Posterior cingulate gyrus (tissue), 11 donors: ENCODE results near the gene EYA2.
"Not testable (repeated sequence)": the region's sequence is repeated elsewhere in the genome, so short reads cannot be mapped to it uniquely, and the experiment has no call there.

Experiments
- DNase-seq, 10 donors: peaks; one replicate each; pipeline versions ENCODE4 v3.0.0 to v3.0.0-alpha.2; 2020 to 2021; ENCODE audit warnings: mixed read lengths in 3 of 10
- intact Hi-C: fragments of 100-400 bp; cut with DNase I; formaldehyde crosslinking; loops from one replicate; pipeline ENCODE4 v1.15.1; 2023

The EYA2 gene

DNA sequence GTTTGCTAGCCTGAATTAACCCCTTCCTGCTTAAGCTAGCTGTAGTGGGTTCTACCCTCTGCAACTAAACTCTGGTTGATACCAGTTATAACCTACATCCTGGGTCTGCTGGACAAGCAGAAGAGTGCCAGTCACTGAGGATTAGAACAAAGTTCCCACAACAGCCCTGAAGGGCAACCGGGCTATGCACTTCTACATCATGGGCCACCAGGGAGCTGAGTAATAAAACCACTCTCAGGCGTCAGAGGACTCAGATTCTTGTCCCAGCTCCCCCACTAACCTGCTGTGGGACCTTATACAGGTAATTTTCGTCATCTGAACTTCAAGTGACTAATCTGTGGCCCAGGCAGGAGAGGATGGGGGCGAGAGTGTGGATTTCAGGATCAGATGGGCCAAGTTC is 56.8 kb downstream of the EYA2 start:
- DNase-seq = no peak

DNA sequence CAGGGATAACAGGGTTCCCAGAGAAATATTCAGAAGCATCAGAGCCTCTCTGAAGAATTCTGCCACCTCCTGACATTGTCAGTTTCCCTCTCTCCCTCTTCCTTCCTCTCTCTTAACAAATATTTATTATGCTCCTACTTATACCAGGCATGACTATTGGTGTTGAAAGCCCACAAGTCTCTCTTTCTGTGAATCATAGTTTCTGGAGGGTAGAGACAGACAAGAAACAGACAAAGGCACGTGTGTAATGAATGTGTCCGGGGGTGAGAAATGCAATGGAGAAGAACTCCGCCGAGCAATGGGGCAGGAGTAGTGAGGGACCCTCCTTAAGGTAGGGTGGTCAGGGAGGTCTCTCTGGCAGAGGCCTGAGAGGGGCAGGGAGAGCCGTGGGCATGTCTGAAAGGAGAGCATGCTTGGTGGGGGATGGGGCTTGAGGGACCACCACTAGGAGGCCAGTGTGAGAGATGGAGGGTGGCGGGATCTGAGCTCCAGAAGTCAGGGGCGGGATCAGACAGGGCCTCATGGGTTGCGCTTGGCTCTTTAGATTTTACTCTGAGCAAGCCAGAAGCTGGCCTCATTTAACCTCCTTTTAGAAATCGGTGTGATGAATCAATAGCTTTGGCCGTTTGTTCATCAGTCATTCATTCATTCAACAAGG is 57.3 kb downstream of the EYA2 start:
- DNase-seq = peak in 1 of 10 donors; percentile 45
- intact Hi-C loops = no loop called here

More for the DNA sequence above, 56.8 kb downstream of the EYA2 start:
- intact Hi-C loops = no loop called here

DNA sequence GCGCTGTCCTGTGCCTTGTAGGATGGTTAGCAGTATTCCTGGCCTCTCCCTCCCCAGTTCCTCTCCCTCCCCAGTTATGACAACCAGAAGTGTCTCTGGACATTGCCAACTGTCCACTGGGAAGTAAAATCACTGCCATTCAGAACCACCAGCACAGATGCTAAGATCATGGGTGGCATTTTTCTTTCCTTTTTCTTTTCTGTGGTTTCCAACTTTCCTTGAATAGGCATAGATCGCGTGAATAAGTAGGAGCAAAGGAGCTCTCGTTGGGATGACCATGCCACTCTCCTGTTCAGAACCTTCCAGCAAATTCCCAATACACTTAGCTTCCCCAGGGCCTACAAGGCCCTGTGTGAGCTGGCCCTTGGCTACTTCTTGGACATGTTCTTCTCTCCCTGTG is 59.0 kb downstream of the EYA2 start:
- no peak for DNase-seq
- intact Hi-C loops = no loop called here

DNA sequence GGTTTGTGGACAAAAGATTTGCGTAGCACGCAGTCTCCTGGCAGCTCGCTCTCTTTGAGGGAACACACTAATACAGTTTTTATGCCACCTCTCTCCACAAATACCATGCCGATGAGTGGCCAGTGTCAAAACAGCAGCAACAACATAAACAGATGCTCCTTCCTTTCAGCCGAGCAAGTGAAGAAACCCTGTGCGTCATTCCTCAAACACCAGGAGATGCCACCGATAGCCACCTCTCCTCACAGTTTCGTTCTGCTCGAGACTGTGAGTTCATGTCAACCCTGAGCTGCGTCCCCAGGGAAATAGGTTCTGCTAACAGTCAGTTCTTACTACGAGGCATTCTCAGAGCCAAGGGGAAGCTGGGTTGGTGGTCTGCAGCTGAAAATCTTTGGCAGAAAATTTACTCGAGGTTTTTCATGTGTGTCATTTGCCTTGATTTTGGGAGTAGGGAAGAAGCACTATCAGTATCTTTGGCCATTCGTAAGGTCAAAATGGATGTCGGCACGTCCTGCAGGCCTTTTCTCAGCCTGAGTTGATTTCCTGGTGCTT is 59.9 kb downstream of the EYA2 start:
- intact Hi-C loops = no loop called here
- DNase-seq = no peak

DNA sequence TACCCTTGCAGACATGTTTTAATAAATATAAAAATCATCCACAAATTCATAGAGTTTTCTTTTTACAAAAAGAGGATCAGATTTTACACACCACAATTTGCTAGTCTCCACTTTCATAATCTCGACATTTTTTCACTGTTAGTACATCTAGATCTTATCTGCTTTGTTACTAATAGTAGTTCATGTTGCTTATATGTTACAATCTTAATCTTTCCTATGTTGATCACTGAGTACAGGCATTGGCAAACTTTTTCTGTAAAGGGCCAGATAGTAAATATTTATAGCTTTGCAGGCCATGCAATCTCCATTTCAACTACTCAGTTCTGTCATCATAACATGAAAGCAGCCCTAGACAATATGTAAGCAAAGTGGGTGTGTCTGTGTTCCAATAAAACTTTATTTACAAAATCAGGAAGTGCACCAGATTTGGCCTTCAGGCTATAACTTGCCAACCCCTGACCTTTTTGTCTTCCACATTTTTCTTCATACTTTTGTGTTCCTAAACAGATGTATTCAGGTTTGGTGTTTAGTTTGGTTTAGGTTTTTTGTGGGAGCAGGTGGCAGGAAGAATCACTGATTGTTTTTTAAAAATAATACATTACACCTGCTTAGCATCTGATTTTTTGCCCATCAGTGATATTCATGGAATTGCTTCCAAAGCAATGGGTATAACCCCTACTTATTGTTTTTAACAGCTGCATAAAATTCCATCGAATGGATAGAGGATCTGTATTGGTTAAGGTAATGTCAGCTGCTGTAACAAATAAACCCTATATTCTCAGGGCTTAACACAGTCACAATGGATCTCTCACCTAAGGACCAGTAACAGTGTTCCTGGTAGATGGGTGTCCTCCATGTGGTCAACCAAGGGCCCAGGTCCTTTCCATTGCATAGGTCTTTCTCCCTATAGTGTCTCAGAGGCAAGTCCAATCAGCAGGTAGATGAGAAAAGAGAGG is 61.2 kb downstream of the EYA2 start:
- intact Hi-C loops = no loop called here

DNA sequence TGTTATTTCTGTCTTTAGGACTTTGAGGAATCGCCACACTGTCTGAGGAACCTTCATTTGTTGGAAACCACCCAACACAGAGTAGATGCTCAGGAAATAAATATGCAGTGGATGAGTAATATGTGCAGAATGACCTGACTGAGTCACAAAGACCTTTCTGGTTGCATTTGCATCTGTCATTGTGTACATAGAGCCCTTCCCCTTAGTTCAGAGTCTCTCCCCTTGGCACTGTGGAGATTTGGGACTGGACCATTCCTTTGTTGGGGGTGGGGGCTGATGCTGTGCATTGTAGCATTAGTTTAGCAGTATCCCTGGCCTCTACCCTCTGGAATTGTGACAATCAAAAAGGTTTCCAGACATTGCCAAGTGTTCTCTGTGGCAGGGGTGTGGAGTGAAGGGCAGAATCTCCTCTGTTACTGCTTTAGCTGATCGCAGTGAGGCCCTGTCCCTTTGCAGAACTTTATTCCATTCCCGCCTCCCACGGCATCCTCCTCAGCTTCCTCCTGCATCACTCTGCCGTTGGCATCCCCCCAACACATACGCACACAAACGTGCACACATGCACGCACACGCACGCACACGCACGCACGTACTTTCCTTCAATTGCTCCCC is 64.5 kb downstream of the EYA2 start:
- intact Hi-C loops = no loop called here
- DNase-seq = no peak

More for the DNA sequence above, 61.2 kb downstream of the EYA2 start:
- no peak for DNase-seq

DNA sequence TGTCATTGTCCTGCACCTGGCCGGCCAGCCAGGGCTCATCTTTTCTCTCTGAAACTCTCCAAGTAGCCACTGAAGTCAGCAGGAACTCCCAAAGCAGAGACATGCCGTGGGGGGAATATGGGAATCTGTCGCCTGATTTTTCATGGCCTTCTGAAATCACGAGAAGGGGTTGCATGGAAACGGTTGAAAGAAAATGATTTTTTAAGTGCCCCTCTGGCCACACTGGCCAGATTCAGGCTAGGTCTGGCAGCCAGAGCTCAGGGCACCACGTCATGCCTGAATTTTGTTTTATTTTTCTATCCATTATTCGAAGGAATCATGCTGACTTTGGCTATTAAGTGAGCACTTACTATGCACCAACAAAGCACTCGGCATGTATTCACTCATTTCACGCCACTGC is 65.2 kb downstream of the EYA2 start:
- intact Hi-C loops = no loop called here

DNA sequence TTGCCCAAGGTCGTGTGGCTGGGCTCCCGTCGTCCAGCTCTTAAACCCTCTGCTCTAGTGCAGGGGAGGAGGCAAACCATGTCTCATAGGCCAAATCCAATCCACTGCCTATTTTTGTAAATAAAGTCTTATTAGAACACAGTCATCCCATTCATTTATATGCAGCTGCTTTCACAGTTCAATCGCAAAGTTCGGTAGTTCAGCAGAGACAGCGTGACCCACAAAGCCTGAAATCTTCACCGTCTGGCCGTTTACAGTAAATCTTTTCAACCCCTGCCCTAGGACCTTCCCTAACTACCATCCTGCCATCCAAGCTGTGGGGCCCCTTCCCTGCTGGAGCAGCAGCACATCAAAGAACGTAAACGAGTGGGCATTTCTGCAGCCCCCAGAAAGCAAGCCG is 65.9 kb downstream of the EYA2 start:
- no peak for DNase-seq
- intact Hi-C loops = no loop called here

More for the DNA sequence above, 65.2 kb downstream of the EYA2 start:
- no peak for DNase-seq

DNA sequence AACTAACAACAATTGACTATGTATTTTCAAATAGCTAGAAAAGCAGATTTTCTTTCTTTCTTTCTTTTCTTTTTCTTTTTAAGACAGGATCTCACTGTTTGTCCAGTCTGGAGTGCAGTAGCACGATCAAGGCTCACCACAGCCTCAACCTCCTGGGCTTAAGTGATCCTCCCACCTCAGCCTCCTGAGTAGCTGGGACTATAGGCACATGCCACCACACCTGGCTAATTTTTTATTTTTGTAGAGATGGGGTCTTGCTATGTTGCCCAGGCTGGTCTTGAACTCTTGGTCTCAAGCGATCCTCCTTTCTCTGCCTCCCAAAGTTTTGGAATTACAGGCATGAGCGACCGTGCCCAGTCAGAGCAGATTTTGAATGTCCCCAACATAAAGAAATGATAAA is 67.3 kb downstream of the EYA2 start:
- intact Hi-C loops, DNase-seq: not testable (repeated sequence)

DNA sequence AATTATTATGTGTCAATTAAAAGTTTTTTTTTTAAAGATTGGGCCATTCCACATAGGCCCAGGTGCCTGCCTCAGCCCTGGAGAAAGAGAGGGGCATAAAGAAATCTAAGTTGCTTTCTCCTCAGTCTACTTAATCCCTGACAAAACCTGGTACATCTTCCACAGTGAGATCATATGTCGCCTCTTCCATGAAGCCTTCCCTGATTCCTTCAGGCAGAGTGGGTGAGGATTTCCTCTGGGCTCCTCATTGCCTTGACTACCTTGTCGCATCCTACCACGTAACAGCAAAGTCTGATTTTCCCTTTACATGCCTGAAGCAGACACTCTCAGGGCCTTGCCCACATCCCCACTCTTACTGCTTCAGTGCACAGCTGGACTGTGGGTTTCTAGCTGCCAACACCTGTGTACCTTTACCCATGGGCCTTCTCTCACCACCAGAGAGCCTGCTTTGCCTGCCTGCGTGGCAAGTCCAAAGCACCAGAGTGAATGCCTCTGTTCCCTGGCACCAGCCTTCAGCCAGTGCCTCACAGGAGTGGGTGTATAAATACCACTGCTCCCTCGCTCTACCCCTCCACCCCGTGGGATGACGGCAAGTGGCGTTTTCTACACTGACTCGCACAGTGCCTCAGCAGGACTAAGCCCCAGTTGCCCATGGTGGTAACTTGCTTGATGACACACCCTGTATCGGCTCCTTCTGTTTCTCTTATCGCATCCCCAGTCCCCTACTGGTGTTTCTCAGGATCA is 68.0 kb downstream of the EYA2 start:
- DNase-seq = no peak
- intact Hi-C loops = no loop called here

DNA sequence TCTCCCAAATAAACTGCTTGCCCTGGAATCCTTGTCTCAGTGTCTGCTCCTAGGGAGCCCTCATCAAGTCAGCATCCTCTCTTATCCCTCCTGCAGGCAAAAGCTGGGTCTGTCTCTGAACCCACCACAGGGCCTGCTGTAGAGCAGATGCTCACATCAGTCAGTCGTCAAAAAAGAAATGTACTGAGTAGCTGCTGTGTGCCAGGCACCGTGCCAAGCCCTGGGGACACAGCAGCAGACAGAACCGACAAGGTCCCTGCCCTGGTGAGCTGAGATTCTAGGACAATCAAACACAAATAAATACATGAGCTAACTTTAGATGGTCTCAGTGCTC is 68.5 kb downstream of the EYA2 start:
- no peak for DNase-seq

DNA sequence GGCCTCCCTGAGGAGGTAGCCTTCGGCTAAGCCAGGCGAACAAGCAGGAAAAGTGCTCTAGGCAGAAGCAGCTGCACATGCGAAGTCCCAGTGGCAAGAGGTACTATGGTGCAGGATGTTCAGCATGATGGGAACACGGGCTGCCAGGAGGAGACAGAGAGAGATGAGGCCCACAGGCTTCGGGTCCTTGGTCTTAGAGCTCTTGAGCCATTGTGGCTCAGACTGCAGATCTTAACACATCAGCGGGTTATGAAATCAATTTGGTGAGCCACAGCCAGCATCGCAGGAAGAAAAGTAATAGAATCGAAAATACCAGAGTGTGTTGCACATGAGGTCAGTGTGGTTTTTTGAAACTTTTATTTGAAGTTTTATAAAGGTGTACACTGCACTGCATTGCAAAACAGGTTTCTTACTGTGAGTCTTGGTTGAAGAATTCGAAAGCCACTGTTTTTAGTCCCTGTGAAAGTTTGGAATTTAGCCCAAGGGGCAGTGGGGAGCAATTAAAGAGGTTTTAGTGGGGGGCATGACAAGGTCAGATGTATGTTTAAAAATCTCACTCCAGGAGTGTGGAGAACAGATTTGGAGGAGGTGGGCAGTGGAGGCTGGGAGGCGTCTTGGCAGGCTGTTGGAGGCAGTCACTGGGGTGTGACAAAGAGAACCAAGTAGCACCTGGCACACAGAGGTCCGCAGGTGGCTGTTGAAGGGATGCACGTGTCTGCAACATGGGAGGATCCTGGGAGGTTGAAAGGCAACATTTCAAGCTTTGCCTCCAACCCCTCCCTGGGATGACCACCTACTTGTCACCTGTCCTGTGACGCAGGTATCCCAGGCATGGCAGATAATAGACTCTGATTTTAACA is 69.3 kb downstream of the EYA2 start:
- intact Hi-C loops = no loop called here
- DNase-seq = peak in 1 of 10 donors; percentile 71

More for the DNA sequence above, 68.5 kb downstream of the EYA2 start:
- intact Hi-C loops = no loop called here

DNA sequence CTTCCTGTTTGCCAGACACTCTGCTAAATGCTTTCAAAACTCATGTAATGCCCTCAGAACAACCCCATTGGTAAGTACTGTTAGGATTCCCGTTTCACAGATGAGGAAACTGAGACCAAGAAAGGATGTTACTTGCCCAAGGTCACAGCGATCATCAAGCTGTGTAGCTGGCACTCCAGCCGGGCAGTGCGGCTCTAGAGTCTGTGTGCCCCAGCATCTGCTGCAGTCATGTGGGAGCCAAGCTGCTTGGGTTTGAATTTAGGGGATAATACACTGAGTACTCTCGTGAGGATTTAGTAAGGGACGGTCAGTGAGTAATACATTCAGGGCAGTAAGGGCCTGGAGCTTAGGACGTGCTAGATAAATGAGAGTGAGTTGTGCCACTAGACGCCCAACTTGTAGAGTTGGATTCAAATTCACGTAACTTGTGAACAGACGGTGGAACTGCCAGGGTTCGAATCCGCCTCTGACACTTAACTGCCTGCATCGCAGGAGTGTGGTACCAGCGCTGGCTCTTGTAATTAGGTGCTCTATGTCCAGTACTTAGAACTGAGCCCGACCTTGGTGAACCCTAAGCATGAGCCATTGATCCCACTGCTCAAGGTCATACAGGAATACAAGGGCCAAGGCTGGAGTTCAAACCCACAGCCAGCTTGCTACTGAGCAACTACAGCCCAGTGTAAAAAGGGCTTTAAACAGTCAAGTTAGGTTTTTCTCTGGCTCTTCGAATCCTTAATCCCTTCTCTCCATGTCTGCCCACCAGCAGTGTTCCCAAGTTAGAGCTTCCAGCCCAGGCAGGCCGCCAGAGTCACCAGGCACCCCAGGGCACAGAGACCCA is 70.2 kb downstream of the EYA2 start:
- intact Hi-C loops = no loop called here
- DNase-seq = no peak

DNA sequence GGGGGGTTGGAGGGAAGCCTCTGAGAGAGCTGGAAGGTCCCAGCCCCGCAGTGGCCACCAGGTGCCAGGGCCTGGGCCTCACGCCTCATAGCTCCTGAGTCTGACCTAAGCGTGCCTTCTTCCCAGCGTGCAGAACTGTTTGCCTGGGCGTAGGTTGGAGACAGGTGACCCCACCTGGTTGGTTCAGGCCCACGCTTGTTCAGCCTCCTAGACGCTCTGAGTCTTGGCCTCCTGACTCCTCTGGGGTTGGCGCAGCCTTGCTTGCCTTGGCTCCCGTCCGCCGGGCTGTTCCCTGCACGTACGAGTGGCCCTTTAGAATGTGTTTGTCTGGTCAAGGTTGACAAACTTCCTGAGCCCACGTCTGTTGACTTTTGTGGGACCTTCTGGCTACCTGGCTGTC is 70.8 kb downstream of the EYA2 start:
- peak in 1 of 10 donors; percentile 70 for DNase-seq
- intact Hi-C loops = no loop called here

DNA sequence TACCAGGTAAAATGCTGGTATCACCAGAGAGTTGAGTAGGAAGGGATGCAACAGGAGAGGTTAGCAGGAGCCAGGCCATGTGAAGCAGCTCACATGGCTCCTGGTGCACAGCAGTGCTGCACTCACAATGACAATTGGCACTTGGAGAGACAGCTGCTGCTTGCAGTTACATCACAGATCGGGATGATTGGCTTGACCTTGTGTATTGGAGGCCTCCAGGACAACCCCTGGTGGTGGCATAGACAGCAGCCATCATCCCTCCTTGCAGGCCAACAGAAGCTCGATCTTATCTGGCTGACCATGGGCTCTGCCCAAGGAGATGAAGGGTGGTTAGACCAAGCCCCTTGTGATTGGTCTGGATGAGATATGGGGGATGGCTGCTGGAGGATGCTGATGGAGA is 73.0 kb downstream of the EYA2 start:
- no peak for DNase-seq
- intact Hi-C loops = no loop called here

DNA sequence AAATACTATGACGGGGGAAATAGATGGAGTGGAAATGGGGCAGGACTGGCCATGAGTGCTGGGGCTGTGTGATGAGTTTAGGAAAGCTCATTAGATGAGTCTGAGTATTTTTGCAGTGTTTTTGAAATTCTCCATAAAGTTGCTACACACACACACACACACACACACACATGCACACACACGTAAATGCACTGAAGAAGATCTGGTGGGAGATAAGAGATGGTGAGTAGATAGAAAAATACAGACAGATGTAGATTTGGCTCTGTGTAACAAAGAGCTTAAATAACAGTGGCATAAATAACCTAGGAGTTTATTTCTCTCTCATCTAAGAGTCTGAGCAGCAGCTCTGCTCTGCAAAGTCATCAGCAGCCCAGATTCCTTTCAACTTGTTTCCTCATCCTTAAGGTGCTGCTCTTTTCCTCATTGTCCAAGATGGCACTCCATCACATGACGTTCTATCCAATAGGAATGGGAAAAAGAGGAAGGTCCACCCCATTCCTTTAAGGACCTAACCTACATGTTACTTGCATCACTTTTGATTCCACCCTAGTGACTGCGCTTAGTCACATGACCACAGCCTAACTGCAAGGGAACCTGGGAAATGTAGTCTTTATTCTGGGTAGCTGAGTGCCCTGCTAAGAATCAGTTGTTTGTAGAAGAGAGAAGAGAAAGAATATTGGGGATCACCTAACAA is 76.4 kb downstream of the EYA2 start:
- peak in 2 of 10 donors; percentile 20 to 71 for DNase-seq

DNA sequence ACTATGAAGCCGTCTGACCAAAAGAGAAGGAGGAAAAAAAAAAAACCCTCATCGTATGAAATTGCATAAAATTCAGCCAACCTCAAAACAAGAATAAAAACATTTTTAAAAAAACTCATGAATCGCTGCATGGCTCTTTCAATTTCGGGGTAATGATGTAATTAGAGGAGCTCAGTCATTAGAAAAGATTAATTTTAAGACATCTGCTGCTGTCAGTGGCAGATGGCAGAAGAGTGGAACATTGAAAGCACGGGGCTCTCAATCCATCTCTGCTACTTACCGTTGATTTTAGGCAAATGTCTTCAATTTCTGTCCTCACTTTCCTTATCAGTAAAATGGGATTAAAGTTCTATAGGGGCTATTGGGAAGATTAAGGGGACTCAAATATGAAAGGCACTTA is 79.1 kb downstream of the EYA2 start:
- intact Hi-C loops = no loop called here
- no peak for DNase-seq

More for the DNA sequence above, 76.4 kb downstream of the EYA2 start:
- intact Hi-C loops = no loop called here
